ENCODE results near the gene STIMATE.

GRCh38 chr3:52889901-52890300 is 7.4 kb downstream of the STIMATE start:
- TF ChIP-seq, protein P1, sequence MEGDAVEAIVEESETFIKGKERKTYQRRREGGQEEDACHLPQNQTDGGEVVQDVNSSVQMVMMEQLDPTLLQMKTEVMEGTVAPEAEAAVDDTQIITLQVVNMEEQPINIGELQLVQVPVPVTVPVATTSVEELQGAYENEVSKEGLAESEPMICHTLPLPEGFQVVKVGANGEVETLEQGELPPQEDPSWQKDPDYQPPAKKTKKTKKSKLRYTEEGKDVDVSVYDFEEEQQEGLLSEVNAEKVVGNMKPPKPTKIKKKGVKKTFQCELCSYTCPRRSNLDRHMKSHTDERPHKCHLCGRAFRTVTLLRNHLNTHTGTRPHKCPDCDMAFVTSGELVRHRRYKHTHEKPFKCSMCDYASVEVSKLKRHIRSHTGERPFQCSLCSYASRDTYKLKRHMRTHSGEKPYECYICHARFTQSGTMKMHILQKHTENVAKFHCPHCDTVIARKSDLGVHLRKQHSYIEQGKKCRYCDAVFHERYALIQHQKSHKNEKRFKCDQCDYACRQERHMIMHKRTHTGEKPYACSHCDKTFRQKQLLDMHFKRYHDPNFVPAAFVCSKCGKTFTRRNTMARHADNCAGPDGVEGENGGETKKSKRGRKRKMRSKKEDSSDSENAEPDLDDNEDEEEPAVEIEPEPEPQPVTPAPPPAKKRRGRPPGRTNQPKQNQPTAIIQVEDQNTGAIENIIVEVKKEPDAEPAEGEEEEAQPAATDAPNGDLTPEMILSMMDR (conservative IDR thresholded peaks at IDR 0.05; ENCODE audit: low read length) = no peak
- no peak for TF ChIP-seq EZH2phosphoT487 (IDR thresholded peaks at IDR 0.05; ENCODE audit: borderline replicate concordance, low read depth, low read length)

Measured in OCI-LY7 (cell line).